ENCODE measurements around the gene SURF2. TPM values are rescaled to one million over a fixed set of nuclear protein-coding genes. Genes with fewer than 3 reads are reported as not detected.
A peak's percentile ranks its signal among the peaks of the same experiment; 100 is the strongest.

The SURF2 gene
- total and polyA plus RNA-seq, 9 of the 15 experiments (the other 6 are each of a cell fraction or from before 2014, with no cell fraction given), result 5.5 to 82.5 (median 21.3) TPM

DNA sequence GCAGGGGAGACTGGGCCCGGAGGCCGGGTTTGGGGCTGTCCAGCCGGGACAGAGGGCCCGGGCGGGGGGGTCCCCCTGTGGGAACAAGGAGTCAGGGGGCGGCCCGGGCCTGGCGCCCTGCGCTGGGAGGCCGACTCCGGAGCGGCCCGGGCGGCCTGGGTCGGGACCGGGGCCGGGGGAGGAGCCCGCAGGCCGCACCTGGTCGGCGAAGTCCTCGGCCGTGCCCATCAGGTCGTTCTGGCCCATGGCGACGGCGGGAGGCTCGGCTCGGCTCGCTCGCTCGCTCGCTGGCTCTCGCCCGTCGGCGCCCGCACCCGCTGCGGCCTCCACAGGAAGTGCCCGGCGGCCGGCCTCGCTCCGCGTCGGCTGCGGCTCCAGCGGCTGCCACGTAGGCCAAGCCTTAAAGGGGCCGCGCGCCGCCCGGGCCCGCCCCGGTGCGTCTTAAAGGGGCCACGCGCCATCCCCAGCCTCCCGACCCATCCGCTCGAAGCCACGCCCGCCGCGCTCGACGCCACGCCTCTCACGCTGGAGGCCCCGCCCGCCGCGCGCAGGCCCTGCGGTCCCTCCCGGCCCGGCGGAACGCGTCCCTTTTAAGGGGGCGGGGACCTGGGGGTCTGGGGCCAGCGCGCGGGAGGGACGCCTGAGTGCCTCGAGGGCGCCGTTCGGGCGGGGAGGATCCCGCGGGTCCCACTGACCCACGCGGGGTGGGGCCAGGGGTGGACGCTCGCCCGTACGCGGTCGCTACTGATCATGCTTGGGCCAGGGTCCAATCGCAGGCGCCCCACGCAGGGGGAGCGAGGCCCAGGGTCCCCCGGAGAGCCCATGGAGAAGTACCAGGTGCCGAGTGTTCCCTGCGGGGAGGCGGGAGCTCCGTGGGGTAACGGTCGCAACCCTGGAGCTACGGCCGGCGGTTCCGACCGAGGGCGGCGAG lies 19.6 kb downstream of the SURF2 start, which contains the start of the genes STKLD1 and SURF4 (continued):
- TF ChIP-seq ZNF766 (CRISPR knock-in tag; conservative IDR thresholded peaks at IDR 0.05), result no peak
- TF ChIP-seq L3MBTL2 (IDR thresholded peaks at IDR 0.05), result peak; percentile 98
- TF ChIP-seq ZBTB17 (CRISPR knock-in tag; IDR thresholded peaks at IDR 0.05), result peak; percentile 88
- TF ChIP-seq GABPA (tag; conservative IDR thresholded peaks at IDR 0.05; ENCODE audit: low read depth), result peak; percentile 86
- TF ChIP-seq PML (IDR thresholded peaks at IDR 0.05; ENCODE audit: low read length), result 0 out of 2 replicates have a peak, but pooled peaks have one; percentile 26
- no peak for TF ChIP-seq ZNF583 (CRISPR knock-in tag; IDR thresholded peaks at IDR 0.05)
- TF ChIP-seq ZNF512 (tag; IDR thresholded peaks at IDR 0.05), result no peak
- 0 out of 2 replicates have a peak, but pooled peaks have one; percentile 36 for TF ChIP-seq SPI1 (IDR thresholded peaks at IDR 0.05; ENCODE audit: borderline replicate concordance, low read depth, low read length)
- TF ChIP-seq STAG1 (CRISPR knock-in tag; IDR thresholded peaks at IDR 0.05; ENCODE audit: borderline replicate concordance), result peak; percentile 46; the same call in 1 of the 2 replicates
- no peak for TF ChIP-seq HDGF (IDR thresholded peaks at IDR 0.05)
- TF ChIP-seq KLF6 (CRISPR knock-in tag; IDR thresholded peaks at IDR 0.05; ENCODE audit: borderline replicate concordance), result no peak
- TF ChIP-seq ZNF445 (CRISPR knock-in tag; IDR thresholded peaks at IDR 0.05; ENCODE audit: low read depth), result no peak
- TF ChIP-seq FUS (optimal IDR thresholded peaks at IDR 0.05; ENCODE audit: low read depth, low read length), result peak; percentile 70
- TF ChIP-seq KLF1 (tag; IDR thresholded peaks at IDR 0.05), result peak; percentile 78; the same call in 1 of the 2 replicates
- TF ChIP-seq, protein P1, sequence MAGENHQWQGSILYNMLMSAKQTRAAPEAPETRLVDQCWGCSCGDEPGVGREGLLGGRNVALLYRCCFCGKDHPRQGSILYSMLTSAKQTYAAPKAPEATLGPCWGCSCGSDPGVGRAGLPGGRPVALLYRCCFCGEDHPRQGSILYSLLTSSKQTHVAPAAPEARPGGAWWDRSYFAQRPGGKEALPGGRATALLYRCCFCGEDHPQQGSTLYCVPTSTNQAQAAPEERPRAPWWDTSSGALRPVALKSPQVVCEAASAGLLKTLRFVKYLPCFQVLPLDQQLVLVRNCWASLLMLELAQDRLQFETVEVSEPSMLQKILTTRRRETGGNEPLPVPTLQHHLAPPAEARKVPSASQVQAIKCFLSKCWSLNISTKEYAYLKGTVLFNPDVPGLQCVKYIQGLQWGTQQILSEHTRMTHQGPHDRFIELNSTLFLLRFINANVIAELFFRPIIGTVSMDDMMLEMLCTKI (IDR thresholded peaks at IDR 0.05; ENCODE audit: partially characterized antibody), result no peak
- no peak for TF ChIP-seq SRSF7 (optimal IDR thresholded peaks at IDR 0.05; ENCODE audit: low read depth, low read length)
- no peak for TF ChIP-seq TCF7L2 (IDR thresholded peaks at IDR 0.05; ENCODE audit: low read depth, low read length)
- no peak for TF ChIP-seq CEBPB (tag; IDR thresholded peaks at IDR 0.05)
- no peak for TF ChIP-seq NR2F6 (CRISPR knock-in tag; IDR thresholded peaks at IDR 0.05)
- TF ChIP-seq, protein P2, sequence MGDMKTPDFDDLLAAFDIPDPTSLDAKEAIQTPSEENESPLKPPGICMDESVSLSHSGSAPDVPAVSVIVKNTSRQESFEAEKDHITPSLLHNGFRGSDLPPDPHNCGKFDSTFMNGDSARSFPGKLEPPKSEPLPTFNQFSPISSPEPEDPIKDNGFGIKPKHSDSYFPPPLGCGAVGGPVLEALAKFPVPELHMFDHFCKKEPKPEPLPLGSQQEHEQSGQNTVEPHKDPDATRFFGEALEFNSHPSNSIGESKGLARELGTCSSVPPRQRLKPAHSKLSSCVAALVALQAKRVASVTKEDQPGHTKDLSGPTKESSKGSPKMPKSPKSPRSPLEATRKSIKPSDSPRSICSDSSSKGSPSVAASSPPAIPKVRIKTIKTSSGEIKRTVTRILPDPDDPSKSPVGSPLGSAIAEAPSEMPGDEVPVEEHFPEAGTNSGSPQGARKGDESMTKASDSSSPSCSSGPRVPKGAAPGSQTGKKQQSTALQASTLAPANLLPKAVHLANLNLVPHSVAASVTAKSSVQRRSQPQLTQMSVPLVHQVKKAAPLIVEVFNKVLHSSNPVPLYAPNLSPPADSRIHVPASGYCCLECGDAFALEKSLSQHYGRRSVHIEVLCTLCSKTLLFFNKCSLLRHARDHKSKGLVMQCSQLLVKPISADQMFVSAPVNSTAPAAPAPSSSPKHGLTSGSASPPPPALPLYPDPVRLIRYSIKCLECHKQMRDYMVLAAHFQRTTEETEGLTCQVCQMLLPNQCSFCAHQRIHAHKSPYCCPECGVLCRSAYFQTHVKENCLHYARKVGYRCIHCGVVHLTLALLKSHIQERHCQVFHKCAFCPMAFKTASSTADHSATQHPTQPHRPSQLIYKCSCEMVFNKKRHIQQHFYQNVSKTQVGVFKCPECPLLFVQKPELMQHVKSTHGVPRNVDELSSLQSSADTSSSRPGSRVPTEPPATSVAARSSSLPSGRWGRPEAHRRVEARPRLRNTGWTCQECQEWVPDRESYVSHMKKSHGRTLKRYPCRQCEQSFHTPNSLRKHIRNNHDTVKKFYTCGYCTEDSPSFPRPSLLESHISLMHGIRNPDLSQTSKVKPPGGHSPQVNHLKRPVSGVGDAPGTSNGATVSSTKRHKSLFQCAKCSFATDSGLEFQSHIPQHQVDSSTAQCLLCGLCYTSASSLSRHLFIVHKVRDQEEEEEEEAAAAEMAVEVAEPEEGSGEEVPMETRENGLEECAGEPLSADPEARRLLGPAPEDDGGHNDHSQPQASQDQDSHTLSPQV (IDR thresholded peaks at IDR 0.05), result peak; percentile 59
